Endothelial cell of umbilical vein (primary cell): ENCODE measurements around the gene ADAMTS6.
"Not testable (repeated sequence)": the region's sequence is repeated elsewhere in the genome, so short reads cannot be mapped to it uniquely, and the experiment has no call there.

Experiments
- EZH2 ChIP-seq: IDR thresholded peaks from 2 replicates; pipeline ENCODE4 v1.6.1; 2012; ENCODE audit warnings: borderline replicate concordance, low read depth, mild to moderate bottlenecking, moderate library complexity, low read length, inconsistent platforms; ENCODE audit not compliant: severe bottlenecking
- FOS ChIP-seq: IDR thresholded peaks from 2 replicates; pipeline ENCODE4 v1.6.1; 2011; ENCODE audit warnings: mild to moderate bottlenecking, low read length, moderate library complexity, borderline replicate concordance; ENCODE audit not compliant: insufficient read depth
- GATA2 ChIP-seq: IDR thresholded peaks from 2 replicates; pipeline ENCODE4 v1.7.0; 2011; ENCODE audit warnings: low read depth, mild to moderate bottlenecking, moderate library complexity, mixed read lengths, low read length; ENCODE audit not compliant: insufficient read length, insufficient read depth
- JUN ChIP-seq: IDR thresholded peaks from 2 replicates; pipeline ENCODE4 v1.6.1; 2011; ENCODE audit warnings: borderline replicate concordance, low read depth; ENCODE audit not compliant: insufficient read length, insufficient read depth
- MYC ChIP-seq: IDR thresholded peaks from one replicate; pipeline ENCODE4 v1.6.1; 2011; ENCODE audit warnings: mild to moderate bottlenecking, low read depth, low read length
- POLR2A ChIP-seq: IDR thresholded peaks from 2 replicates; pipeline ENCODE4 v1.6.1; 2012; ENCODE audit warnings: low read depth, mild to moderate bottlenecking, control low read depth, low read length
- POLR2AphosphoS5 ChIP-seq: IDR thresholded peaks from 2 replicates; pipeline ENCODE4 v1.6.1; 2012; ENCODE audit warnings: low read depth, mild to moderate bottlenecking, control low read depth, low read length, moderate library complexity; ENCODE audit not compliant: insufficient read depth
- TF ChIP-seq, protein P1 (sequence below), 2 donors: IDR thresholded peaks; 1 replicate in 1 of 2; 2 replicates in 1 of 2; pipeline ENCODE4 v1.5.1; 2011; ENCODE audit warnings: low read length in 2 of 2, mild to moderate bottlenecking in 2 of 2, moderate library complexity in 2 of 2, control low read depth in 1 of 2, inconsistent platforms in 1 of 2, low read depth in 1 of 2; ENCODE audit not compliant: insufficient read depth in 1 of 2; ENCODE audit errors: extremely low read depth in 1 of 2
- TF ChIP-seq, protein P2 (sequence below): IDR thresholded peaks from 2 replicates; pipeline ENCODE4 v1.6.1; 2011; ENCODE audit not compliant: insufficient read depth, insufficient read length

DNA sequence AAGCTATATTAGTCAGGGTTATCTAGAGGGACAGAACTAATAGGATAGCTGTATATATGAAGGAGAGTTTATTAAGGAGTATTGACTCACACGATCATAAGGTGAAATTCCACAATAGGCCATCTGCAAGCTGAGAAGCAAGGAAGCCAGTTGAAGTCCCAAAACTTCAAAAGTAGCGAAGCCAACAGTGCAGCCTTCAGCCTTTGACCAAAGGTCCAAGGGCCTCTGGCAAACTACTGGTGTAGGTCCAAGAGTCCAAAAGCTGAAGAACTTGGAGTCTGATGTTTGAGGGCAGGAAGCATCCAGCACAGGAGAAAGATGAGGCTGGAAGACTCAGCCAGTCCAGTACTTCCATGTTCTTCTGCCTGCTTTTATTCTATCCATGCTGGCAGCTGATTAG, 5.1 kb upstream of the ADAMTS6 start:
- TF ChIP-seq EZH2, POLR2A, MYC, POLR2AphosphoS5, JUN, FOS, GATA2: not testable (repeated sequence)
- TF ChIP-seq, protein P1, sequence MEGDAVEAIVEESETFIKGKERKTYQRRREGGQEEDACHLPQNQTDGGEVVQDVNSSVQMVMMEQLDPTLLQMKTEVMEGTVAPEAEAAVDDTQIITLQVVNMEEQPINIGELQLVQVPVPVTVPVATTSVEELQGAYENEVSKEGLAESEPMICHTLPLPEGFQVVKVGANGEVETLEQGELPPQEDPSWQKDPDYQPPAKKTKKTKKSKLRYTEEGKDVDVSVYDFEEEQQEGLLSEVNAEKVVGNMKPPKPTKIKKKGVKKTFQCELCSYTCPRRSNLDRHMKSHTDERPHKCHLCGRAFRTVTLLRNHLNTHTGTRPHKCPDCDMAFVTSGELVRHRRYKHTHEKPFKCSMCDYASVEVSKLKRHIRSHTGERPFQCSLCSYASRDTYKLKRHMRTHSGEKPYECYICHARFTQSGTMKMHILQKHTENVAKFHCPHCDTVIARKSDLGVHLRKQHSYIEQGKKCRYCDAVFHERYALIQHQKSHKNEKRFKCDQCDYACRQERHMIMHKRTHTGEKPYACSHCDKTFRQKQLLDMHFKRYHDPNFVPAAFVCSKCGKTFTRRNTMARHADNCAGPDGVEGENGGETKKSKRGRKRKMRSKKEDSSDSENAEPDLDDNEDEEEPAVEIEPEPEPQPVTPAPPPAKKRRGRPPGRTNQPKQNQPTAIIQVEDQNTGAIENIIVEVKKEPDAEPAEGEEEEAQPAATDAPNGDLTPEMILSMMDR (IDR thresholded peaks at IDR 0.05; ENCODE audit: extremely low read depth in 1 of 2, insufficient read depth in 1 of 2, low read depth in 1 of 2, low read length in 2 of 2) = not testable (repeated sequence)
- TF ChIP-seq, protein P2, sequence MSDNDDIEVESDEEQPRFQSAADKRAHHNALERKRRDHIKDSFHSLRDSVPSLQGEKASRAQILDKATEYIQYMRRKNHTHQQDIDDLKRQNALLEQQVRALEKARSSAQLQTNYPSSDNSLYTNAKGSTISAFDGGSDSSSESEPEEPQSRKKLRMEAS = not testable (repeated sequence)
